Naive thymus-derived CD4-positive, alpha-beta T cell (primary cell): ENCODE results near the gene HNRNPA1. TPM values are rescaled to one million over a fixed set of nuclear protein-coding genes. Genes with fewer than 3 reads are reported as not detected.
"Not testable (repeated sequence)": the region's sequence is repeated elsewhere in the genome, so short reads cannot be mapped to it uniquely, and the experiment has no call there.

Source experiments
- ATAC-seq: fragments of 150-1000 bp; cut with Tn5 transposase; 2 replicates; pipeline ENCODE4 v1.10.0; 2021; ENCODE audit warnings: mild to moderate bottlenecking, moderate library complexity
- CTCF ChIA-PET: fragments of 350-600 bp; sonication (Branson Sonifier 250); formaldehyde crosslinking; loops from one replicate; lab custom pipeline; 2021; ENCODE audit warnings: antibody characterized with exemption; lab: Charles Lee
- POLR2A ChIA-PET: fragments of 350-600 bp; sonication (Branson Sonifier 250); formaldehyde crosslinking; loops from one replicate; lab custom pipeline; 2021; ENCODE audit warnings: antibody characterized with exemption, inconsistent platforms; lab: Charles Lee
- DNase-seq, 9 donors: peaks; one replicate each; pipeline versions ENCODE4 v3.0.0 to v3.0.0-alpha.2; 2020 to 2022; ENCODE audit warnings: mixed read lengths in 1 of 9
- H3K27ac ChIP-seq: one replicate; pipeline ENCODE4 v1.7.0; 2013; ENCODE audit warnings: mild to moderate bottlenecking, low read depth, low read length, moderate library complexity
- H3K27me3 ChIP-seq, 2 donors: one replicate each; pipeline ENCODE4 v1.7.0; 2013; ENCODE audit warnings: low read length in 2 of 2, mild to moderate bottlenecking in 2 of 2, moderate library complexity in 2 of 2; ENCODE audit not compliant: control insufficient read depth in 2 of 2, insufficient read depth in 2 of 2
- H3K36me3 ChIP-seq, 3 experiments: 1 replicate in 2 of 3; 2 replicates in 1 of 3; pipeline ENCODE4 v1.7.0; 2013; ENCODE audit warnings: low read length in 3 of 3, mild to moderate bottlenecking in 3 of 3, moderate library complexity in 1 of 3; ENCODE audit not compliant: insufficient read depth in 3 of 3, control insufficient read depth in 2 of 3
- H3K4me1 ChIP-seq, 2 donors: one replicate each; pipeline ENCODE4 v1.7.0; 2013; ENCODE audit warnings: low read length in 2 of 2, mild to moderate bottlenecking in 2 of 2, moderate library complexity in 1 of 2; ENCODE audit not compliant: control insufficient read depth in 2 of 2, insufficient read depth in 2 of 2
- H3K4me3 ChIP-seq: 2 replicates; pipeline ENCODE4 v1.7.0; 2013; ENCODE audit warnings: mild to moderate bottlenecking, low read length
- H3K9me3 ChIP-seq, 3 experiments: 1 replicate in 2 of 3; 2 replicates in 1 of 3; pipeline ENCODE4 v1.7.0; 2013; ENCODE audit warnings: low read length in 3 of 3; ENCODE audit not compliant: control insufficient read depth in 2 of 3
- H3K27ac Mint-ChIP-seq, 9 donors: one replicate each; pipeline ENCODE4 v1.8.0; 2020 to 2022; ENCODE audit warnings: mixed read lengths in 9 of 9, mild to moderate bottlenecking in 8 of 9, moderate library complexity in 5 of 9, inconsistent platforms in 2 of 9
- H3K27me3 Mint-ChIP-seq, 5 donors: one replicate each; pipeline ENCODE4 v1.8.0; 2021 to 2022; ENCODE audit warnings: mixed read lengths in 5 of 5, mild to moderate bottlenecking in 1 of 5
- H3K36me3 Mint-ChIP-seq, 5 donors: one replicate each; pipeline ENCODE4 v1.8.0; 2020 to 2022; ENCODE audit warnings: mixed read lengths in 5 of 5, mild to moderate bottlenecking in 3 of 5, inconsistent platforms in 1 of 5
- H3K4me1 Mint-ChIP-seq, 7 donors: one replicate each; pipeline ENCODE4 v1.8.0; 2020 to 2022; ENCODE audit warnings: mixed read lengths in 7 of 7, mild to moderate bottlenecking in 3 of 7, inconsistent platforms in 1 of 7
- H3K4me3 Mint-ChIP-seq, 10 donors: one replicate each; pipeline ENCODE4 v1.8.0; 2020 to 2022; ENCODE audit warnings: mild to moderate bottlenecking in 10 of 10, mixed read lengths in 10 of 10, moderate library complexity in 6 of 10, inconsistent platforms in 2 of 10
- H3K9me3 Mint-ChIP-seq, 11 donors: one replicate each; pipeline ENCODE4 v1.8.0; 2020 to 2022; ENCODE audit warnings: mixed read lengths in 11 of 11, mild to moderate bottlenecking in 4 of 11, inconsistent platforms in 1 of 11, moderate library complexity in 1 of 11
- intact Hi-C, 2 donors: fragments of 100-400 bp; cut with micrococcal nuclease; formaldehyde crosslinking; loops; one replicate each; pipeline ENCODE4 v1.15.1; 2023
- polyA plus RNA-seq, 2 donors: library from polyadenylated mRNA; unstranded; fragments of 300-500 nt; fragmentation: Illumina TruSeq; gene quantifications; one replicate each; pipeline ENCODE4 v1.2.3, GENCODE V29; 2021
- total RNA-seq, 6 experiments: library from RNA in 5 of 6; stranded (reverse) in 5 of 6; gene quantifications; 1 replicate in 5 of 6; 2 replicates in 1 of 6; pipeline ENCODE4 v1.2.3 and lab custom pipeline; 2021 to 2026

The HNRNPA1 gene
- total RNA-seq, result 1,000 to 10,000 TPM; 1,019 to 1,660 (median 1,193) TPM
- polyA plus RNA-seq, result 1,000 to 10,000 TPM in 1 of 2 donors, 100 to 1,000 TPM in 1; 933 to 1,045 TPM
- 862 reads per million, percentile 99 among the genes with 10 or more reads in this experiment for total RNA-seq (lab: John Stamatoyannopoulos, UW)

- Histone ChIP-seq H3K4me3 (peak within 1 kb of the TSS; percentile 97), H3K4me1 (peaks cover 52 to 58% of the 10 kb centered on the region in 2 donors), H3K36me3 (peaks cover 24 to 33% (median 30%) of the 10 kb centered on the region in 3 experiments), H3K9me3 (no peaks in the 10 kb centered on the region), H3K27ac (peak within 1 kb of the TSS; percentile 92), H3K27me3 (no peaks in the 10 kb centered on the region)
- Mint-ChIP-seq H3K27ac (no peak within 1 kb of the TSS), H3K4me3 (no peak within 1 kb of the TSS), H3K36me3 (peaks cover 15 to 37% (median 19%) of the 10 kb centered on the region in 5 donors), H3K4me1 (peaks cover 11 to 57% (median 48%) of the 10 kb centered on the region in 7 donors), H3K9me3 (peaks cover 0 to 2% (median 0%) of the 10 kb centered on the region in 11 donors), H3K27me3 (no peaks in the 10 kb centered on the region)
- intact Hi-C loops, result loop anchor here (1.0 to 2.0 kb wide), 11 partner anchors 21 to 1836 kb away; partner anchors contain the start of genes COPZ1 (in 2 of the 2), ATF7 (in 1 of the 2), CALCOCO1 (in 1 of the 2) and NCKAP1L (in 1 of the 2)
- ChIA-PET POLR2A (interaction anchor here (0.7 to 4.0 kb wide), 37 partner anchors 9 to 780 kb away, joined by 3 to 68 read pairs (median 6); partner anchors contain the start of genes COPZ1, ITGA5, NCKAP1L and NFE2), CTCF (interaction anchor here (0.5 to 1.8 kb wide), 7 partner anchors 10 to 157 kb away, joined by 3 to 9 read pairs (median 3); partner anchors contain the start of gene COPZ1)
- peak; percentile 90 for ATAC-seq
- DNase-seq, result peak; percentile 70 to 99 (median 98)
Observed at GRCh38 chr12:54280468-54281260, at the start of gene HNRNPA1. Gene HNRNPA1, plus strand, starts transcription at chr12:54280726. Its CDS starts 82 bp downstream, at chr12:54280808.

DNA sequence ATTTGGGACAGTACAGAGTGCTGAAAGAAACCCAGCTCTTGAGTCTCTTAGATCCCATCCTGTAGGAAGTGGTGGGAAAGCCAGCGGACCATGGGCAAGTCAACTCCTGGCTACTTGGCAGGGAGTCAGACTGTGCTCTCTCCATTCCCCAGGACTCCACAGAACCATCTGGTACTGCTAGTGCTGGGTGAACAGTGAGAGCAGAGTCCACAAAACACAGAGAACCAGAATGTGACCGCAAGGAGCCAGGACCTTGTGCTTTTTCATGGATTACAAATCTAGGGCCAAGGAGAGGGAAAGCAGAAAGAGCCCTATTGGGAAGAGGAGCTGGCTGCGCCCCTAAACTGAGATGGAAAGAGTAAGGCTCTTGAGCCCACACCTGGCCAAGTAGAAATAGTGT lies 49.3 kb upstream of the HNRNPA1 start:
- Mint-ChIP-seq H3K36me3 (peaks cover 0 to 14% (median 0%) of the 10 kb centered on the region in 5 donors), H3K27ac (peak overlapping the region in 1 of 9 donors; percentile 18), H3K4me1 (peaks cover 0 to 20% (median 10%) of the 10 kb centered on the region in 7 donors)
- ChIA-PET POLR2A (interaction anchor here (0.7 kb wide), 1 partner anchor 11 kb away, joined by 3 read pairs; no protein-coding TSS in a partner anchor), CTCF (interaction anchor here (0.8 kb wide), 1 partner anchor 224 kb away, joined by 4 read pairs; no protein-coding TSS in a partner anchor)
- H3K27me3 Mint-ChIP-seq, H3K4me1 ChIP-seq, H3K27ac ChIP-seq, H3K36me3 ChIP-seq, DNase-seq, ATAC-seq, H3K9me3 Mint-ChIP-seq, H3K9me3 ChIP-seq, H3K4me3 Mint-ChIP-seq, intact Hi-C loops, H3K4me3 ChIP-seq, H3K27me3 ChIP-seq: not testable (repeated sequence)

DNA sequence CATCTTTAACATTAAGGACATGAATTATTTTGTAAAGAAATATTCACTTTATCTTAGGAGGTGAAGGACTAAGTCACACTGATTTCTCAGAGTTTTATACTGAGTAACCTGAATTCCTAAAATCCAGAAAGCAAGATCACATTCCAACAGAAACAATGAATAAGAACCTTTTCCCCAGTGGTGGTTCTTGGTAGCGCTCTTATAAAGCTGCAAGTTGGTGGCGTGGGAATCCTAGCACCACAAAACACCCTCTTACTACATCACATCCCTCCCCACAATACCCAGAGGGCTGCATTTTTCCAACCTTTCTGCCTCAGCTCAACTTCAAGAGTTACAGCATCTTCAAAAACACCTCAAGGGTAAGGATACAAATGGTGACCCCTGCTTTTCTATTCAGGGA lies 47.7 kb upstream of the HNRNPA1 start:
- H3K27me3 ChIP-seq, result no peaks in the 10 kb centered on the region
- POLR2A ChIA-PET, result interaction anchor here (0.7 kb wide), 1 partner anchor 209 kb away, joined by 4 read pairs; no protein-coding TSS in a partner anchor
- H3K4me3 Mint-ChIP-seq, result no peak overlapping the region
- peaks cover 0 to 4% (median 0%) of the 10 kb centered on the region in 3 experiments for H3K36me3 ChIP-seq
- H3K36me3 Mint-ChIP-seq, result peaks cover 0 to 14% (median 7%) of the 10 kb centered on the region in 5 donors
- H3K9me3 ChIP-seq, result no peaks in the 10 kb centered on the region
- H3K9me3 Mint-ChIP-seq, result no peaks in the 10 kb centered on the region
- H3K27me3 Mint-ChIP-seq, result peaks cover 0 to 2% (median 0%) of the 10 kb centered on the region in 5 donors
- no peak overlapping the region for H3K27ac ChIP-seq
- no peaks in the 10 kb centered on the region for H3K4me1 ChIP-seq
- intact Hi-C loops, result no loop called here
- no peak overlapping the region for H3K4me3 ChIP-seq
- DNase-seq (no peak), ATAC-seq (no peak)
- H3K4me1 Mint-ChIP-seq, result peaks cover 0 to 18% (median 9%) of the 10 kb centered on the region in 7 donors
- H3K27ac Mint-ChIP-seq, result no peak overlapping the region
- CTCF ChIA-PET, result interaction anchor here (0.9 kb wide), 1 partner anchor 19 kb away, joined by 3 read pairs; no protein-coding TSS in a partner anchor

DNA sequence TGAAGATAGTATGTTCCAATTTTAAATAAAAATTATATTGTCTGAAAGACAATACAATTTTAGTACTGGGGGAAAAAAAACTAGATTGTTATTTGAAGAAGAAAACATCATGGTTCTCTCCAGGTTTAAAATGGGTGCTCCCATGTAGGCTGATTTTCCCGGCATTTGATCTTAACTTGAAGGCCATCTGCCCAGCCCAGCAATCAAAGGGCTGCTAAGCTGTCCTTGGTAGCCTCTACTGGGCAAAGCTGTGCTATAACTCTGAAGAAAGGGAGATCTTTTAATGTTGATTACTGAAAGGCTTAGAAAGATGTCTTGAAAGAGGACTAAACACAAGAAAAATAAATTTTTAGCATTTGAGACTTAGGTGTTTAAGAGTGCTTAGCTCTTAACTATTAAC lies 42.0 kb upstream of the HNRNPA1 start:
- Histone ChIP-seq H3K9me3 (no peaks in the 10 kb centered on the region), H3K27ac (no peak overlapping the region), H3K27me3 (no peaks in the 10 kb centered on the region), H3K4me1 (no peaks in the 10 kb centered on the region), H3K4me3 (no peak overlapping the region), H3K36me3 (peaks cover 6 to 38% (median 8%) of the 10 kb centered on the region in 3 experiments)
- DNase-seq, result no peak
- H3K27me3 Mint-ChIP-seq, result no peaks in the 10 kb centered on the region
- H3K27ac Mint-ChIP-seq, result peak overlapping the region in 2 of 9 donors; percentile 37 to 68
- H3K9me3 Mint-ChIP-seq, result no peaks in the 10 kb centered on the region
- ChIA-PET POLR2A (interaction anchor here (0.6 to 0.7 kb wide), 2 partner anchors 14 to 194 kb away, joined by 3 to 4 read pairs; no protein-coding TSS in a partner anchor), CTCF (interaction anchor here (1.9 kb wide), 1 partner anchor 200 kb away, joined by 4 read pairs; no protein-coding TSS in a partner anchor)
- H3K4me3 Mint-ChIP-seq, result no peak overlapping the region
- peaks cover 0 to 30% (median 0%) of the 10 kb centered on the region in 7 donors for H3K4me1 Mint-ChIP-seq
- no peak for ATAC-seq
- H3K36me3 Mint-ChIP-seq, result peaks cover 6 to 22% (median 20%) of the 10 kb centered on the region in 5 donors
- intact Hi-C loops, result no loop called here

GRCh38 chr12:54239620-54240019 lies 40.9 kb upstream of the HNRNPA1 start:
- ATAC-seq (no peak), DNase-seq (no peak)
- Histone ChIP-seq H3K27me3 (no peaks in the 10 kb centered on the region), H3K4me1 (no peaks in the 10 kb centered on the region), H3K4me3 (no peak overlapping the region), H3K36me3 (peaks cover 6 to 49% (median 8%) of the 10 kb centered on the region in 3 experiments), H3K27ac (no peak overlapping the region), H3K9me3 (no peaks in the 10 kb centered on the region)
- no peak overlapping the region for H3K4me3 Mint-ChIP-seq
- no peaks in the 10 kb centered on the region for H3K9me3 Mint-ChIP-seq
- H3K36me3 Mint-ChIP-seq, result peaks cover 6 to 22% (median 20%) of the 10 kb centered on the region in 5 donors
- peak overlapping the region in 1 of 9 donors; percentile 37 for H3K27ac Mint-ChIP-seq
- ChIA-PET CTCF (interaction anchor here (0.5 to 1.9 kb wide), 2 partner anchors 199 to 489 kb away, joined by 3 to 4 read pairs; no protein-coding TSS in a partner anchor), POLR2A (interaction anchor here (0.6 kb wide), 2 partner anchors 19 to 71 kb away, joined by 3 to 4 read pairs; no protein-coding TSS in a partner anchor)
- peaks cover 0 to 30% (median 0%) of the 10 kb centered on the region in 7 donors for H3K4me1 Mint-ChIP-seq
- intact Hi-C loops, result no loop called here
- H3K27me3 Mint-ChIP-seq, result no peaks in the 10 kb centered on the region

GRCh38 chr12:54240129-54240528 lies 40.4 kb upstream of the HNRNPA1 start:
- CTCF ChIA-PET, result no interaction called here
- Mint-ChIP-seq H3K4me1 (peaks cover 0 to 27% (median 0%) of the 10 kb centered on the region in 7 donors), H3K27ac (no peak overlapping the region), H3K27me3 (no peaks in the 10 kb centered on the region), H3K4me3 (no peak overlapping the region), H3K9me3 (no peaks in the 10 kb centered on the region), H3K36me3 (peaks cover 6 to 22% (median 20%) of the 10 kb centered on the region in 5 donors)
- H3K27me3 ChIP-seq, result no peaks in the 10 kb centered on the region
- ATAC-seq (no peak), DNase-seq (no peak)
- H3K27ac ChIP-seq, result no peak overlapping the region
- intact Hi-C loops, result no loop called here
- POLR2A ChIA-PET, result interaction anchor here (0.6 kb wide), 1 partner anchor 71 kb away, joined by 4 read pairs; no protein-coding TSS in a partner anchor
- H3K4me1 ChIP-seq, result no peaks in the 10 kb centered on the region
- peaks cover 6 to 50% (median 8%) of the 10 kb centered on the region in 3 experiments for H3K36me3 ChIP-seq
- H3K4me3 ChIP-seq, result no peak overlapping the region
- no peaks in the 10 kb centered on the region for H3K9me3 ChIP-seq
